Measurements from ENCODE around the gene GSN. TPM values are rescaled to one million over a fixed set of nuclear protein-coding genes. Genes with fewer than 3 reads are reported as not detected.
A peak's percentile ranks its signal among the peaks of the same experiment; 100 is the strongest.

The GSN gene
- 43.4 and 44.1 TPM in 2 replicates for total RNA-seq (2014; rRNA removed; shearing (Covaris generic))

DNA sequence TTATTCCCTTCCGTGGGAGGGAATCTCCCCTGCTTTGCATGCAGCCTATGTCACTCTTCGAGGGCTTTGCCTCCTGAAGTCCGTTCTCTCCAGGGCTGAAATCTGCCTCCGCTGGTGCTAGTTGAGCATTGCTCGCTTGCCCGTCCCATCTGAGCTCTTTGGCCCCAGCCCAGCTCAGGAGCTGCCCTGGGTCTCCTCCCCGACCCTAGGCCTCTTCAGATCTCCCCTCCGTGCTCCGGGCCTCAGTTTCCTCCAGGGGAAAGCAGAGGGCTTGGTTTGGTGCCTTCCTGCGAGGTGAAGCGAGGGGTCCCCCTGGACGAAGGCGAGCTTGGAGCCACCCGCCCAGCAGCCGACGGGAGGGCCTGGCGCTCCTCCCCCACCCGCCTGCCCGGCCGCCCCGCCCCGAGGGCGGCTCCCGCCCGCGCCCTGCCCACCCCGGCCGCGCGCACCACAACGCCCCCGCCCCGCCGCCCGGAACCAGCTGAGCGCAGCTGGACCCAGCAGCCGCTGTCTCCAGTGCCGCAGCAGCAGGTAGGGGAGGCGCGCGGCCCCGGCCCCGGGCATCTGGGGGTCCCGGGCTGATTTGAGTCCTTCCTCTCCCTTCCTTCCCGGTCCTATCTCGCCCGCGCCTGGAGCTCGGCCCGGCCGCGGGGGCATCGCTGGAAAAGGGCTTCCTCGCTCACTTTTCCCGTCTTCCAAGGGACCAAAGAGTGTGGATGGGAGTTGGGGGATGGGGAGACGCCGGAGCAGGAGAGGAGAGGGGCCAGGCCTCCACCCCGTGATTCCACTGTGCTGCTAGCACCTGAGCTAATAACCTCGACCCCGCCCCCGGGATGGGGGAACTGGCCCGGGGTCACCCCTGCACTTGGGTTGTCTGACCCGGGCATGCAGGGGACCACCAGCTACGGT is at the start of gene GSN:
Gene GSN, plus strand, starts transcription at position 474 of the 909 bp plus-strand sequence. CDS start 33,810 bp downstream, outside the sequence.
- Histone ChIP-seq H3K36me3 (no peaks in the 10 kb centered on the region), H3K9me3 (replicated peaks) (no peaks in the 10 kb centered on the region), H3K4me1 (peaks cover 19% of the 10 kb centered on the region), H3K27ac (peak within 1 kb of the TSS; percentile 38; the same call in 1 of the 2 replicates), H3K4me3 (peak within 1 kb of the TSS; percentile 59), H3K27me3 (no peaks in the 10 kb centered on the region)
- peak; percentile 47 to 54 for DNase-seq

DNA sequence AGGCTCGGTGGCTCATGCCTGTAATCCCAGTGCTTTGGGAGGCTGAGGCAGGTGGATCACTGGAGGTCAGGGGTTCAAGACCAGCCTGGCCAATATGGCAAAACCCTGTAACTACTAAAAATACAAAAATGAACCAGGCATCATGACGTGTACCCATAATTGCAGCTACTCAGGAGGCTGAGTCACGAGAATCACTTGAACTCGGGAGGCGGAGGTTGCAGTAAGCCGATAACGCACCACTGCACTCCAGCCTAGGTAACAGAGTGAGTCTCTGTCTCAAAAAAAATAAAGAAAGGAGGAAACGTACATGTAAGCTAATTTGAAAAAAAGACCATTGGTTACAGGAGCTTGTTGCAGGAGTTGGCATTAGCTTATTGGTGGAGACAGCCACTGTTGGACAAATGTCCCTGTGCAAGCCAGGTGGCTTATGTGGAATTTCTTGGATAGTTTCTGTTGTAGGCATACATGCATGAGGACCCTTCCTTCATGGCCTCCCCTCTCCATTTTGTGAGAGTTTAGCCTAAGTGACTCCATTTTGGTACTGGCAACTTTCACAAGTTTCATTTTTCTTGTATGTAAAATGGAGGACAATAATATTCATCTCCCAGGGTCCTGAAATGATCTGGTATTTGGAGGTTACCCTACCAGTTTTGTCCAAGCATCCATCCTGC is 49.5 kb upstream of the GSN start:
- Histone ChIP-seq H3K27ac (no peak overlapping the region), H3K9me3 (replicated peaks) (no peaks in the 10 kb centered on the region), H3K4me1 (peaks cover 5% of the 10 kb centered on the region), H3K4me3 (no peak overlapping the region), H3K27me3 (no peaks in the 10 kb centered on the region), H3K36me3 (no peaks in the 10 kb centered on the region)
- no peak for DNase-seq

DNA sequence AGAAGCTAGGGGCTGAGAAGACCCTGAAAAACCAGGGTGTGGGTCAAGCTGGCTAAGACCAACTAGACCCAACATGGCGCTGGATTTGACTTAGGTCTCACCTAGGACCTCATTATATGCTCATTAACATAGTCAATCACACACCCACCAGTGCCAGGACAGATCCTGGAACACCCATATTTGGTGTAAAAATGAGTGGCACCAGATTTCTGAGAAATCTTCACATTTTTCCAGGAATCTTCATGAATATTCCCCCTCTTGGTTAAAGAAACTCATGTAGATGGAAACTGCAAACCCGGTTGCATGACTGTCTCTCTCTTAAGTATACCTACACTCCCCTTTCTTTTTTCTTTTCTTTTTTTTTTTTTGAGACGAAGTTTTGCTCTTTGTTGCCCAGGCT is 48.4 kb upstream of the GSN start:
- H3K4me1 ChIP-seq = peaks cover 9% of the 10 kb centered on the region
- no peak overlapping the region for H3K4me3 ChIP-seq
- H3K9me3 ChIP-seq (replicated peaks) = no peaks in the 10 kb centered on the region
- no peak overlapping the region for H3K27ac ChIP-seq
- DNase-seq = no peak
- H3K36me3 ChIP-seq = no peaks in the 10 kb centered on the region
- no peaks in the 10 kb centered on the region for H3K27me3 ChIP-seq

DNA sequence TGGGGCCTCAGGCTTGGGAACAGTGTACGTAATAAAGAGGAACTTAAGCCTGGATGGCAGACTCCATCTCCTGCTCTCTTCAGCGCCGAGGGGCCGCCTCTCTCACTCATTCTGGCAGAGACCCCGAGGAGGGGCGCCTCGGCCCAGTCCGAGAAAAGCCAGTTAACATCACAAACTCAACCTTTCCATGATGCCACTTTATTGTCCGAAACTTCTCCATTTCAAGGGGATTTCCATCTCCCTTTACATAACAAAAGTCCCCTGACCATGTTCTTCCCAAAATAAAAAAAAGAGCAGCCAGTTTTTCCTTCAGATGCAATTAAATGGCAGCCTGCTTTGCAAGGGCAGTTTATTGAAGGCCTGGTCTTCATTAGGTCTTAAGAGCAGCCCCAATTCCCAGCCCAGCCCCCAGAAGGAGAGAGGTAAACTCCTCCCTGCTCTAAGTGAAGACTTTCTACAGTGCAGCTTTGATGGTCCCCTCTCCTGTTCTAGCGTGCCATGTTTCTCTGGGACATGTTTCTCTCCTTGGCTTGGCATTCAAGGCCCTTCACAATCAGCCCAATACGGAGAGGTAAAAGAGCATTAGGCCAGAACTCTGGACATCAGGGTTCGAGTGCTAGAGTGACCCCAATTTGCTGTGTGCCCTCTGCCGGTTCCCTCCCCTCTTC is 46.8 kb upstream of the GSN start:
- Histone ChIP-seq H3K27ac (no peak overlapping the region), H3K4me1 (peaks cover 24% of the 10 kb centered on the region), H3K9me3 (replicated peaks) (no peaks in the 10 kb centered on the region), H3K36me3 (no peaks in the 10 kb centered on the region), H3K4me3 (no peak overlapping the region), H3K27me3 (no peaks in the 10 kb centered on the region)
- no peak for DNase-seq

DNA sequence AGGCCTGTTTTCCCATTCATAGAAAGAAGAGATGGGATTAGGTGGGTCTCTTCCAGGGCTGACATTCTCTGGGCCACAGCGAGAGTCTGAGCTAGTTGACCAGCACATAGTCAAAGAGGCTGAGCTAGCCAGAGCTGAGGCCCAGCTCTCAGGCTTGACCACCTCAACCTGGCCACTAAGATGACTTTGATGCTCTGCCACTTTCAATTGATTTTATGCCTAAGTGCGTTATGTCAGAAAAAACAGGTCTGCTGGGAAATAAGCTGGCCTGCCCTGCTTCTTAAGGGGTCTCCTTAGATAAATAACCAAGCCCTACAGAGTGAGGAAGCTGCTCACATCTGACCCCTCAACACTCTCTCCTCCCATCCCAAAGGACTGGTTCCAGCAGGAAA is 46.3 kb upstream of the GSN start:
- H3K9me3 ChIP-seq (replicated peaks) = no peaks in the 10 kb centered on the region
- H3K36me3 ChIP-seq = no peaks in the 10 kb centered on the region
- H3K27ac ChIP-seq = no peak overlapping the region
- no peak overlapping the region for H3K4me3 ChIP-seq
- H3K27me3 ChIP-seq = no peaks in the 10 kb centered on the region
- peaks cover 25% of the 10 kb centered on the region for H3K4me1 ChIP-seq
- DNase-seq = no peak

DNA sequence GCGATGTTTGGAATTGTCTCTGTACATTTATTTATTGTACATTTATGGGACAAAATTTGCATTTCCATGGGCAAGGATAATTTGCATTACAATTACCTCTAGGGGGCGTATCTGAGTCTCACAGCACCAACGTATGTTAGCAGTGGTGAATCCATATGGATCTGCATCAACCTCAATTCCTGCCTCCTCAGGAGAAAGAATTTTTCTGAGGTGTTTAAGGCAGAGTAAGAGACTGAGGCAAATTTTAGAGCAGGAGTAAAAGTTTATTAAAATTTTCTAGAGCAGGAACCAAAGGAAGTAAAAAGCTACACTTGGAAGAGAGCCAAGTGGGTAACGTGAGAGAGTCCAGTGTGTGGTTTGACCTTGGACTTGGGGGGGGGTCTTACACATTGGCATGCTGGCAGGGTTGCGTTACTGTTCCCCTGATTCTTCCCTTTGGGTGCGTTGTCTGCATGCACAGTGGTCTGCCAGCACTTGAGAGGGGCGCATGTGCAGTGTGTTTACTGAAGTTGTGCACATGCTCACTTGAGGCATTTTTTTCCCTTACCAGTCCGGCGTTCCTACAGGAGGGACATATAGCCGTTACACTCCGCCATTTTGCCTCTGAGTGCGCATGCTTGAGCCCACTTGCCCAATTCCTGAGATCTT is 45.3 kb upstream of the GSN start:
- Histone ChIP-seq H3K27ac (no peak overlapping the region), H3K9me3 (replicated peaks) (no peaks in the 10 kb centered on the region), H3K4me1 (peaks cover 25% of the 10 kb centered on the region), H3K4me3 (no peak overlapping the region), H3K27me3 (no peaks in the 10 kb centered on the region), H3K36me3 (no peaks in the 10 kb centered on the region)
- peak; percentile 52 to 84 for DNase-seq

DNA sequence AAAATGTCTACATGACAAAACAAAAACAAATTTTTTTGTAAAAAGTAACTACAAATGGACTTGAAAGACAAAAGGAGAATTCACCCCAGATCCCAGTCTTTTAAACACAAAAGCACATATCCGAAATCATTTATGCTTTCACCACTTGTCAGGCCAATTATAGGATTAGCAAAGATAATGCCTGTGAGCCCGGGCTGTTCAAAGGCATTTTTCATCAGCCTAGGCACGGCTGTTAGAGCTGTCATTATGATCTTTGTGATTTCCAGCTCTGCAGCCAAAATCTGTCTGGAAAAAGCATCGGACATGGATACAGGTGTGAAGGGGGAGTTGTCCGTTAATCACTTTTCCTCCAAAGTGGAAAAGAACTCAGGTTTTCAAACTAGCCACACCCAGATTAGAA is 42.7 kb upstream of the GSN start:
- H3K4me3 ChIP-seq = no peak overlapping the region

DNA sequence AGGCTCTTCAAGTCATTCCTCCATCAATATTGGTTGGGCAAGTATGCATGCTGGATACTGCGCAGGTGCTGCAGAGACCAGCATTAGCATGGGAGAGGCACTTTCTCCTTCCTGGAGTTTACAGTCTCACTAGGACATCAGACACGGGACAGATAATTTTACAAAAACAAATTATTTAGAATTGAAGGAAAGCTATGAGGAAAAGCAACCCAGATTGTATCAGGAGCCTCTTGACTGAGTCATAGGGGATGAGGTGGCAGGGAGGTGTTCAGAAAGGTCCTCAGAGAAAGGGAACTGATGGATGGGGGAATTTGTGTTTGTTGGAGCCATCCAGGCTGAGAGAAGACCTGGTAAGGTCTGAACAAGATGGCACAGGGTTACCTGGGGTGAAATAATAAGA is 41.8 kb upstream of the GSN start:
- Histone ChIP-seq H3K27me3 (no peaks in the 10 kb centered on the region), H3K4me1 (peaks cover 25% of the 10 kb centered on the region), H3K4me3 (no peak overlapping the region), H3K27ac (no peak overlapping the region), H3K36me3 (no peaks in the 10 kb centered on the region), H3K9me3 (replicated peaks) (no peaks in the 10 kb centered on the region)
- DNase-seq = no peak

More for the DNA sequence above, 42.7 kb upstream of the GSN start:
- Histone ChIP-seq H3K9me3 (replicated peaks) (no peaks in the 10 kb centered on the region), H3K27ac (peak overlapping the region; percentile 1; the same call in 1 of the 2 replicates), H3K27me3 (no peaks in the 10 kb centered on the region), H3K4me1 (peaks cover 25% of the 10 kb centered on the region), H3K36me3 (no peaks in the 10 kb centered on the region)
- DNase-seq = peak; percentile 73 to 86

DNA sequence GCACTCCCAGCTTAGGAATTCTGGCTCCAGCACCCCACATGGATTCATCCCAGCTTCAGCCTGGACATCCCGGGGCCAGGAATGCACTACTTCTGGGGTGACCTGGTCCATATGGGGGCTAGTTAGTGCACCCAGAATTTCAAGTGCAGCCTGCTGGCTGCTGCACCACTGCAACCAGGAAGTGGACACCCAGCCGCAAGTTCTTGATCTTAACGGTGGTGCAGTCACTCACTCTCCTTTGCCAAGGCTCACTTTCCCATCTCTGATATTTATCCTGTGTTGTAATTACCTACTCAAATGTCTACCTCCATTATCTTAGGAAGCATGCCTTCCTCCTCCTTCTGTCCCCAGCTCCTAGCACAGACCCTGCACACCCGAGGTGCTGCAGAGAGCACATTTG is 40.1 kb upstream of the GSN start:
- no peak overlapping the region for H3K27ac ChIP-seq
- DNase-seq = no peak
- H3K9me3 ChIP-seq (replicated peaks) = no peaks in the 10 kb centered on the region
- H3K27me3 ChIP-seq = no peaks in the 10 kb centered on the region
- H3K36me3 ChIP-seq = no peaks in the 10 kb centered on the region
- no peak overlapping the region for H3K4me3 ChIP-seq
- H3K4me1 ChIP-seq = peaks cover 24% of the 10 kb centered on the region

DNA sequence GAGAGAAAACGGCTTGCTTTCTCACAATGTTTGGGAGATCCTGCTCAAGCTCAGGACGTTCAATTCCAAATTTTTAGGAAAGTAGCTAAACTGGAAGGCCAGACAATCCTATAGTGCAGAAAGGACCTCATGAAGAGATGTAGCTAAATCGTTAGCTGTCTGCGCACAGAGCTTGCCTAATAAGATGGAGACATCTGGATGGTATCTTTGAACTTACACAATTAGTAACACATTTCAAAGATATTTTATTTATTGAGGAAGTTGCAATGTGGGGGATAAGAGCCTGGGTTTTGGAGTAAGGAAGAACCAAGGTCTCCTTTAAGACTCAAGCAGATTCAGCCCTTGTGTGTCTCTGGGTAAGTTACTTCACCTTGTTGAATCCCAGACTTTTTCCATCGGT is 37.7 kb upstream of the GSN start:
- H3K4me1 ChIP-seq = peaks cover 32% of the 10 kb centered on the region
- DNase-seq = no peak
- H3K27ac ChIP-seq = no peak overlapping the region
- H3K27me3 ChIP-seq = no peaks in the 10 kb centered on the region
- no peaks in the 10 kb centered on the region for H3K9me3 ChIP-seq (replicated peaks)
- H3K4me3 ChIP-seq = no peak overlapping the region
- H3K36me3 ChIP-seq = no peaks in the 10 kb centered on the region

DNA sequence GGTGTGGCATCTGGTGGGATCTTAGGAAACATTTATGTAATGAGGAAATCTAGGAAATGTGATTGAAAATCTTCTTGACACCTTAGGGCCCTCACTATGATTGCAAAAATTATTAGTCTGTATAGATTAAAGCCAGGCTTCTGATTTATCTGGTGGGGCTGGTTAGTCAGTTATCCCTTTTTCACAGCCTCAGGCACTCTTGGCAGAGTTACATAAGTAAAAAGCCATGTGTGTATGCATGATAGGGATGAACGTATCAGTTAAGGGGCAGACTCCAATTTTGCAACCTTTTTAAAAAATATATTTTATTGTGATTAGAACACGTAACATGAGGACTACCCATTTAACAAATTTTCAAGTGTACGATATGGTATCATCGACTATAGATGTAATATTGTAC is 35.7 kb upstream of the GSN start:
- DNase-seq = no peak
- Histone ChIP-seq H3K27ac (no peak overlapping the region), H3K36me3 (no peaks in the 10 kb centered on the region), H3K4me3 (no peak overlapping the region), H3K4me1 (peaks cover 21% of the 10 kb centered on the region), H3K27me3 (no peaks in the 10 kb centered on the region), H3K9me3 (replicated peaks) (no peaks in the 10 kb centered on the region)

DNA sequence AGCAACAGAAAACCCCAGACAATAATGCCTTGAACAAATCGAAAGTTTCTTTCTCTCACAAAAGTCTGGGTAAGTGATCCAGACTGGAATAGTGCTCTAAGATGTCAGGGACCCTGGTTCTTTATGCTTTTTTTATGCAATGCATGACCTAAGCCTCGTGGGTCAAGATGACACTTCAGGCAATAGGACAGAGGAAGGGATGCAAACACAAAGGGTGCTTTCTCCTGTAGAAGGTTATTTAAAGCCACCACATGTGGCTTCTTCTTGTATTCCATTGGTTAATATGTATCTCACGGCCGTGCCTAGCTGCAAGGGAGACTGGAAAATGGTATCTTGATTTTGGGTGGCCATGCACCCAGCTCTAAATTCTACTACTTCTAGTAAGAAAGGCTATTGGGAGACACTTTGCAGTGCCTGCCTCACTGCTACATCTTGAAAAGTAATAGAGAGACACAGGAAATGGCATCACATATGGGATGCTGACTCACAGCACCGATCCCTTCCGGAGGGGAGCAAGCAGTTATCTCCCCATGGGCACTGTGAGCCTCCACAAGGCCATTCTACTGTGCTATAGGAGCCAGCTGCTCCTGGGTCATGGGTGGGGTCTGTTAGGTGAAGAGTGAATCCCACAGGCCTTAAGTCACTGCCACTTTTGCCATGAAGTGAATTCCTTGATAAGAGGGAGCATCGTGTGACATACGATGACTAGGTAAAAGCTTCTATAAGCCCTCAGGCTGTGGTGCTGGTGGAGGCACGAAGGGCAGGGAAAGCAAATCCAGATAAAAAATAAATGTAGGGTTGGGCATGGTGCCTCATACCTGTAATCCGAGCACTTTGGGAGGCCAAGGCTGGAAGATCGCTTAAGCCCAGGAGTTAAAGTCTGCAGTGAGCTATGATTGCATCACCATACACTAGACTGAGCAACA is 33.8 kb upstream of the GSN start:
- peak; percentile 79 to 85 for DNase-seq
- H3K4me3 ChIP-seq = peak overlapping the region; percentile 8; the same call in 1 of the 2 replicates
- peak overlapping the region; percentile 57 for H3K27ac ChIP-seq
- H3K36me3 ChIP-seq = no peaks in the 10 kb centered on the region
- H3K9me3 ChIP-seq (replicated peaks) = no peaks in the 10 kb centered on the region
- peaks cover 21% of the 10 kb centered on the region for H3K4me1 ChIP-seq
- H3K27me3 ChIP-seq = no peaks in the 10 kb centered on the region

DNA sequence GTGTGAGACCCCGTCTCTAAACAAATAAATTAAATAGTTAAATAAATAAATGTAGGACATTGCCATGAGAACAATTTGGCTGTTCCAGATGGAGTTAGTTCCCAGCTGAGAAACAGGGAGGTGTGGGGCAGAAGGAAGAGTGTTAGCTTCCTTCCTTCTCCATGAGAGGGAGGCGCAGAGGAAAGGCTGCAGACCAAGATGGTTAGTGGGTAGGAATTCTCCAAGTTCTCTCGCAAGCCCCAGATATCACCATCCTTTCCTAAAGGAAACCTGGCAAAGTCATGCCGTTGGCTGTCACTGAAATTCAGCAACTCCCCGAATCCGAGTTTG is 33.2 kb upstream of the GSN start:
- H3K4me3 ChIP-seq = no peak overlapping the region; the same call in 1 of the 2 replicates
- H3K4me1 ChIP-seq = peaks cover 21% of the 10 kb centered on the region
- H3K36me3 ChIP-seq = no peaks in the 10 kb centered on the region
- no peaks in the 10 kb centered on the region for H3K27me3 ChIP-seq
- no peak for DNase-seq
- H3K9me3 ChIP-seq (replicated peaks) = no peaks in the 10 kb centered on the region
- H3K27ac ChIP-seq = peak overlapping the region; percentile 57

DNA sequence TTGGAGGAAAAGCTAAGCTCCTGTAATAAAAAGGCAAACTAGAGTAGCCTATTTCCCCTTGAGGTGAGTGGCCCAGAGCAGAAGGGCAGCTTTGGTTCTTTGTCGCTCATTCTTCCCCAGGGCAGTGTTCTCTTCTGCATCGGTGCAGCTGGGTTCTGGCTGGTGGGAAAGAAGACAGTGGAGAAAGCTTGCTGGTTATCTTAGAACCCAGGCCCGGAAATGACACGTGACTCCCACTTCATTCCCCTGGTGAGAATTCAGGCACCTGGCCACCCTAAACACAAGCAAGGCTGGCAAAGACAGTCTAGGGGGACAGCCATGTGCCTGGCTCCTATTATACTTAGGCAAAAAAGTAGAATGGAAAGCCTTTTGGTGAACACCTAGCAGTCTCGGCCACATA is 32.5 kb upstream of the GSN start:
- Histone ChIP-seq H3K4me3 (no peak overlapping the region), H3K27ac (no peak overlapping the region), H3K4me1 (peaks cover 21% of the 10 kb centered on the region), H3K36me3 (no peaks in the 10 kb centered on the region), H3K27me3 (no peaks in the 10 kb centered on the region), H3K9me3 (replicated peaks) (no peaks in the 10 kb centered on the region)
- DNase-seq = no peak

Measured in SJCRH30 (cell line).